Measurements from ENCODE around the gene GSG1.

DNA sequence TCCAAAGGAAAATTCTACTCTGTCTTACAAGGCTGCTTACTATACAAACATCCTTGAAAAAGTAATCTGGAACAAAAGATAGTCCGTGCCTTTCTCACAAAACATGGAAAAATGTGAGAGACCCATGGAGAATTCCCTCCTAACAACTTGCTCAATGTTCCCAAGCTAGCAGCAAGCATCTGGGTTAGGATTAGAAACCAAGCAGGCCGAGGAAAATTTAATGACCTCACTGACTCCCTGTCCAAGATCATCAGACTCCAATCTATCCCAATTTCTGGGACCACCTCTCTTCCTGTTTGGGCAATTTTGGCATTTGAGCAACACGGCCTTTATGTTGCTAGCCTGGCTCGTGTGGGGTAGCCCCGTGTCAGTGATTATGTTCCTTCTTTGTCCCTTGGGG, 18.1 kb upstream of the GSG1 start:
- TF ChIP-seq POLR2A (IDR thresholded peaks at IDR 0.05; ENCODE audit: extremely low read depth, insufficient read length), result no peak
- TF ChIP-seq, protein P1, sequence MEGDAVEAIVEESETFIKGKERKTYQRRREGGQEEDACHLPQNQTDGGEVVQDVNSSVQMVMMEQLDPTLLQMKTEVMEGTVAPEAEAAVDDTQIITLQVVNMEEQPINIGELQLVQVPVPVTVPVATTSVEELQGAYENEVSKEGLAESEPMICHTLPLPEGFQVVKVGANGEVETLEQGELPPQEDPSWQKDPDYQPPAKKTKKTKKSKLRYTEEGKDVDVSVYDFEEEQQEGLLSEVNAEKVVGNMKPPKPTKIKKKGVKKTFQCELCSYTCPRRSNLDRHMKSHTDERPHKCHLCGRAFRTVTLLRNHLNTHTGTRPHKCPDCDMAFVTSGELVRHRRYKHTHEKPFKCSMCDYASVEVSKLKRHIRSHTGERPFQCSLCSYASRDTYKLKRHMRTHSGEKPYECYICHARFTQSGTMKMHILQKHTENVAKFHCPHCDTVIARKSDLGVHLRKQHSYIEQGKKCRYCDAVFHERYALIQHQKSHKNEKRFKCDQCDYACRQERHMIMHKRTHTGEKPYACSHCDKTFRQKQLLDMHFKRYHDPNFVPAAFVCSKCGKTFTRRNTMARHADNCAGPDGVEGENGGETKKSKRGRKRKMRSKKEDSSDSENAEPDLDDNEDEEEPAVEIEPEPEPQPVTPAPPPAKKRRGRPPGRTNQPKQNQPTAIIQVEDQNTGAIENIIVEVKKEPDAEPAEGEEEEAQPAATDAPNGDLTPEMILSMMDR (IDR thresholded peaks at IDR 0.05; ENCODE audit: low read depth, low read length), result no peak
- TF ChIP-seq, protein P2, sequence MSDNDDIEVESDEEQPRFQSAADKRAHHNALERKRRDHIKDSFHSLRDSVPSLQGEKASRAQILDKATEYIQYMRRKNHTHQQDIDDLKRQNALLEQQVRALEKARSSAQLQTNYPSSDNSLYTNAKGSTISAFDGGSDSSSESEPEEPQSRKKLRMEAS (IDR thresholded peaks at IDR 0.05; ENCODE audit: low read depth, low read length), result no peak
- TF ChIP-seq MYC (IDR thresholded peaks at IDR 0.05; ENCODE audit: low read depth, low read length), result no peak
